Rectal smooth muscle tissue (tissue), 1 donor: ENCODE measurements around the gene BGLAP.
"Not testable (repeated sequence)": the region's sequence is repeated elsewhere in the genome, so short reads cannot be mapped to it uniquely, and the experiment has no call there.

Experiments used
- H3K27ac ChIP-seq: one replicate; pipeline ENCODE4 v1.7.0; 2013; ENCODE audit warnings: low read depth, low read length, inconsistent platforms
- H3K27me3 ChIP-seq: one replicate; pipeline ENCODE4 v1.7.0; 2013; ENCODE audit warnings: low read length; ENCODE audit not compliant: control insufficient read depth, insufficient read depth
- H3K36me3 ChIP-seq: one replicate; pipeline ENCODE4 v1.7.0; 2013; ENCODE audit warnings: low read length; ENCODE audit not compliant: control insufficient read depth, insufficient read depth
- H3K4me1 ChIP-seq: one replicate; pipeline ENCODE4 v1.7.0; 2013; ENCODE audit warnings: low read length; ENCODE audit not compliant: control insufficient read depth, insufficient read depth
- H3K4me3 ChIP-seq: one replicate; pipeline ENCODE4 v1.7.0; 2013; ENCODE audit warnings: low read length
- H3K9ac ChIP-seq: one replicate; pipeline ENCODE4 v1.7.0; 2013; ENCODE audit warnings: low read length

BGLAP gene

DNA sequence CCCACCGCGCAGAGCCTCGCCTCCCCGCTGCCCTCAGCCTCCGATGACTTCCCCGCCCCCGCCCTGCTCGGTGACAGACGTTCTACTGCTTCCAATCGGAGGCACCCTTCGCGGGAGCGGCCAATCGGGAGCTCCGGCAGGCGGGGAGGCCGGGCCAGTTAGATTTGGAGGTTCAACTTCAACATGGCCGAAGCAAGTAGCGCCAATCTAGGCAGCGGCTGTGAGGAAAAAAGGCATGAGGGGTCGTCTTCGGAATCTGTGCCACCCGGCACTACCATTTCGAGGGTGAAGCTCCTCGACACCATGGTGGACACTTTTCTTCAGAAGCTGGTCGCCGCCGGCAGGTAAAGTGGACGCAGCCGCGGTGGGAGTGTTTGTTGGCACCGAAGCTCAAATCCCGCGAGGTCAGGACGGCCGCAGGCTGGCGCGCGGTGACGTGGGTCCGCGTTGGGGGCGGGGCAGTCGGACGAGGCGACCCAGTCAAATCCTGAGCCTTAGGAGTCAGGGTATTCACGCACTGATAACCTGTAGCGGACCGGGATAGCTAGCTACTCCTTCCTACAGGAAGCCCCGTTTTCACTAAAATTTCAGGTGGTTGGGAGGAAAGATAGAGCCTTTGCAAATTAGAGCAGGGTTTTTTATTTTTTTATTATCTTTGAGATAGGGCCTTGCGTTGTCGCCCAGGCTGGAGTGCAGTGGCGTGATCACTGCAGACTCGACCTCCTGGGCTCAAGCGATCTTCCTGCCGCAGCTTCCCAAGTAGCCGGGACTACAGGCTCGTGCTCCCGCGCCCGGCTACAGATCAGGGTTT is 28.9 kb upstream of the BGLAP start, which contains the start of gene PMF1:
Gene PMF1, plus strand, starts transcription at position 175 of the 811 bp plus-strand sequence. Its CDS starts 9 bp downstream, at position 184.
- Histone ChIP-seq H3K27ac (peak within 1 kb of the TSS; percentile 98), H3K4me1 (peaks cover 11% of the 10 kb centered on the region), H3K36me3 (peaks cover 13% of the 10 kb centered on the region), H3K4me3 (peak within 1 kb of the TSS; percentile 95), H3K9ac (peak within 1 kb of the TSS; percentile 99), H3K27me3 (no peaks in the 10 kb centered on the region)

DNA sequence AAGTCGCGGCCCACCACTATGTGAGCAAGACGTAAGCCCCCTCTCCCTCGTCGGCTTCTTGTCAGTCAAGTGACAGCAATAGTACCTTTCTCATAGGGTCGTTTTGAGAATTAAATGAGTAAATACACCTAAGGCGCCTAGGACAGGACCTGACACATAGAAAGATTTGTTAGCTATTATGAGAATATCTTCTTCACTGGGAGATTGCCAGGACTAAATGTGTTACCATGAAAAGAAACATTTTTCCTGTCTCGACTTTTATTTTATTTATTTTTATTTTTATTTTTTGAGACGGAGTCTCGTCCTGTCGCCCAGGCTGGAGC is 28.4 kb upstream of the BGLAP start:
- Histone ChIP-seq H3K4me1 (peaks cover 11% of the 10 kb centered on the region), H3K36me3 (peaks cover 10% of the 10 kb centered on the region), H3K27me3 (no peaks in the 10 kb centered on the region), H3K27ac (peak overlapping the region; percentile 98), H3K4me3 (peak overlapping the region; percentile 95), H3K9ac (peak overlapping the region; percentile 99)

DNA sequence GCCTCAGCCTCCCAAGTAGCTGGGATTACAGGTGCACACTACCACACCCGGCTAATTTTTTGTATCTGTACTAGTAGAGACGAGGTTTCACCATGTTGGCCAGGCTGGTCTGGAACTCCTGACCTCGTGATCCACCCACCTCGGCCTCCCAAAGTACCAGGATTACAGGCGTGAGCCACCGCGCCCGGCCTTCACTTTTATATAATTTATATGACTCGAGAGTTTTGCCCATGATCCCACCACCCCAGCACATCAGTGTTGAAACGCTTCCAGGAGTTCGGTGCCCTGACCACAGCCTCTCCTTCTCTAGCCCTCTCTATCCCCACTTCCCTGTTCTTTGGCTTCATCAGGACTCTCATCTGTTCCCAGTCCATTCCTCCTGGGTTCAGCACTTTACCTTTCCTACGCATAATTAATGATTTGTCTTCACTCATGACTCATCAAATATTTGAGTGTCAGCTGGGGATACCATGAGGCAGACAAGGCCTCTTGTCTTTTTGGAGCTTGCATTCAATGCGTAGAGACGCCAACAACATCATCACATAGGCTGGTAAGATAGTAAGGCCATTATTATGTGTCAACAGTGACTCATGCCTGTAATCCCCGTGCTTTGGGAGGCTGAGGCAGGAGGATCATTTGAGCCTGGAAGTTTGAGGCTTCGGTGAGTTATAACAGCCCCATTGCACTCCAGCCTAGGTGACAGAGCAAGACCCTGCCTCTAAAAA is 27.8 kb upstream of the BGLAP start:
- Histone ChIP-seq H3K4me1 (peaks cover 11% of the 10 kb centered on the region), H3K9ac (no peak overlapping the region), H3K36me3 (peaks cover 5% of the 10 kb centered on the region), H3K27ac (peak overlapping the region; percentile 98), H3K27me3 (no peaks in the 10 kb centered on the region), H3K4me3 (peak overlapping the region; percentile 95)

DNA sequence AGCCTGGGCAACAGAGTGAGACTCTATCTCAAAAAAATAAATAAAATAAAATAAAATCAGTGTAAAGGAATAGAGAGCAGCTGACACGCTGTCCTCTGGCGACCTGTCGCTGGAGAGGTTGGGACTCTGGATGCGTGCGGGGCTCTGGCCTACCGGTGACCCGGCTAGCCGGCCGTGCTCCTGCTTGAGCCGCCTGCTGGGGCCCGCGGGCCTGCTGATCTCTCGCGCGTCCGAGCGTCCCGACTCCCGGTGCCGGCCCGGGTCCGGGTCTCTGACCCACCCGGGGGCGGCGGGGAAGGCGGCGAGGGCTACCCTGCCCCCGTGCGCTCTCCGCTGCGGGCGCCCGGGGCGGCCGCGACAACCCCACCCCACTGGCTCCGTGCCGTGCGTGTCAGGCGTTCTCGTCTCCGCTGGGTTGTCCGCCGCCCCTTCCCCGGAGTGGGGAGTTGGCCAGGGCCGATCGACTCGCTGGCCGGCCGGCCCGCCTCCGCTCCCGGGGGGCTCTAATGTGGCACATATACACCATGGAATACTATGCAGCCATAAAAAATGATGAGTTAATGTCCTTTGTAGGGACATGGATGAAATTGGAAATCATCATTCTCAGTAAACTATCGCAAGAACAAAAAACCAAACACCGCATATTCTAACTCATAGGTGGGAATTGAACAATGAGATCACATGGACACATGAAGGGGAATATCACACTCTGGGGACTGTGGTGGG is 25.5 kb upstream of the BGLAP start:
- H3K36me3 ChIP-seq, H3K27ac ChIP-seq, H3K27me3 ChIP-seq, H3K9ac ChIP-seq, H3K4me3 ChIP-seq: not testable (repeated sequence)
- peaks cover 11% of the 10 kb centered on the region for H3K4me1 ChIP-seq

DNA sequence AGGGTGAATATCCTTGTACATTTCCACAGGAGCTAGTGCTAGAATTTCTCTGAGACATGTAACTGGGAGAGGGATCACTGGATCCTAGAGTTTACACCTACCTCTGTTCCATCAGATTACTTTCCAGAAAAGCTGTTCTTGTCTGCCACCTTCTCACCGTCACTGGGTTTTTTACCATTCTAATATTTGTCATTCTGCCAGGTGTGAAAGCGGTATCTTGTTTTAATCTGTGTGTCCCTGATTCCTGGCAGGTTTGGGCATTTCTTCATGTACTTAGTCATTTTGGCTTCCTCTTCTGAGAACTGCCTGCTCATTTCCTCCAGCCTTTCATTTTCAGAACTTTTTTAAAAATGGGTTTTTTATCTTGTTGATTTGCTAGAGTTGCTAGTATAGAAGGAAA is 24.1 kb upstream of the BGLAP start:
- H3K27ac ChIP-seq: no peak overlapping the region
- peaks cover 6% of the 10 kb centered on the region for H3K4me1 ChIP-seq
- no peak overlapping the region for H3K9ac ChIP-seq
- H3K4me3 ChIP-seq: no peak overlapping the region
- H3K27me3 ChIP-seq: no peaks in the 10 kb centered on the region
- peaks cover 12% of the 10 kb centered on the region for H3K36me3 ChIP-seq

DNA sequence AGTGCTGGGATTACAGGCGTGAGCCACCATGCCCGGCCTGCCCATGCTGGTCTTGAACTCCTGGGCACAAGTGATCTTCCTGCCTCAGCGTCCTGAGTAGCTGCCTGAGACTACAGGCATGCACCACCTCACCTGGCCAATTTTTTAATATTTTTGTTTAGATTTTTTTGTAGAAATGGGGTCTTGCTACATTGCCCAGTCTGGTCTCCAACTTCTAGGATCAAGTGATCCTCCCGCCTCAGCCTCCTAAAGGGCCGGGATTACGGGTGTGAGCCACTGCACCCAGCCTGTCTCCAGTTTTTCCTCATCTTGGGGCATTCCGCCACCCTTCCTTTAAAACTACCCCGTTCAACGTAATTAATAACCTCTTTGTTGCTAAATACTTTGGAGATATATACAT is 21.8 kb upstream of the BGLAP start:
- Histone ChIP-seq H3K4me1 (no peaks in the 10 kb centered on the region), H3K9ac (no peak overlapping the region), H3K36me3 (peaks cover 20% of the 10 kb centered on the region)

DNA sequence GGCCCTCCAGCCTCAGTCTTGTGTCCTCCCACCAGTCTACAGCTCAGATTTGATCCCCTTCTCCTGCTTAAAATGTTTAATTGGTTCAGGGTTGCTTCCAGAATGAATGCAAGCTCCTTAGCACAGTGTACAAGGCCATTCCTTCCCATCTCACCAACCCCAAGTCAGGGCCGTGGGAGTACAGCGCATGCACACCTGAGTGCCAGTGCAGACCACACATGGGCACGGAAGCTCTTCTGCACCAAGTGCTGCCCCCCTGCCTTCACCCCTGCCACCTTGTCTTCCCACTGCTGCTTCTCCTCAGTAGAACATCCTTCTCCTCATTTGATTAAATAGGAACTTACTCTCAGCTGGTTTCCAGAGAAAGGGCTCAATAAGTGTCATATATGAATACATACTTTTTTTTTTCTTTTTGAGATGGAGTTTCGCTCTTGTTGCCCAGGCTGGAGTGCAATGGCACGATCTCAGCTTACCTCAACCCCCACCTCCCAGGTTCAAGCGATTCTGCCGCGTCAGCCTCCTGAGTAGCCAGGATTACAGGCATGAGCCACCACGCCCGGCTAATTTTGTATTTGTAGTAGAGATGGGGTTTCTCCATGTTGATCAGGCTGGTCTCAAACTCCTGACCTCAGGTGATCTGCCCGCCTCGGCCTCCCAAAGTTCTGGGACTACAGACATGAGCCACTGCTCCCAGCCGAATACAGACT is 19.8 kb upstream of the BGLAP start:
- Histone ChIP-seq H3K4me1 (no peaks in the 10 kb centered on the region), H3K27me3 (no peaks in the 10 kb centered on the region), H3K27ac (no peak overlapping the region), H3K36me3 (peaks cover 22% of the 10 kb centered on the region), H3K9ac (no peak overlapping the region), H3K4me3 (no peak overlapping the region)

More for the DNA sequence above, 21.8 kb upstream of the BGLAP start:
- Histone ChIP-seq H3K4me3 (no peak overlapping the region), H3K27me3 (no peaks in the 10 kb centered on the region), H3K27ac (no peak overlapping the region)

DNA sequence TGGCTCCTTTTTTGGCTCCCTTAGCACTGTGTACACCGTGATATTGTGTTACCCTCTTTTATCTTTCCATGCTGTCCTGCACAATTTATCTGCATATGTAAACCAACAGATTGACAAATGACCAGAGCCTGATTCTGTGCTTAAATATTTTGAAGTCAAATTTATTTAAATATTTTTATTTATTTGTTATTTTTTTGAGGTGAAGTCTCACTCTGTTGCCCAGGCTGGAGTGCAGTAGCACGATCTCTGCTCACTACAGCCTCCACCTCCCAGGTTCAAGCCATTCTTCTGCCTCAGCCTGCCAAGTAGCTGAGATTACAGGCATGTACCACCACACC is 16.3 kb upstream of the BGLAP start:
- Histone ChIP-seq H3K27ac (no peak overlapping the region), H3K9ac (no peak overlapping the region), H3K36me3 (peaks cover 22% of the 10 kb centered on the region), H3K27me3 (no peaks in the 10 kb centered on the region), H3K4me3 (no peak overlapping the region), H3K4me1 (peaks cover 7% of the 10 kb centered on the region)

DNA sequence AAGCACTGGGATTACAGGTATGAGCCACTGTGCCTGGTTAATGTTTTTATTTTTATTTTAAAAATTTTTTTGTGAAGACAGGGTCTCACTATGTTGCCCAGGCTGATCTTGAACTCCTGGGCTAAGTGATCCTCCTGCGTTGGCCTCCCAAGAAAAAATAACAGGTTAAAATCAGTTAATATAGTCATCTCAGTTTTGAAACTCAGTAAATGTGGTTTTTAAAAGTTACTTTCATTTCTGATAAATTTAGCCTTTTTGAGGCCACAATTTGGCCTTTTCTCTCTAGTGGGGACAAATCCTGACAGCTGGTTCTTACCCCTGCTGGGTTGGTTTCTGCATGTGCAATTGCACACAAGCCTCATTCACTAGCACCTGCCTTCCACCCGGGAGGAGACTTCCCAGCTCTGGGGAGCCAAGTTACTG is 15.9 kb upstream of the BGLAP start:
- Histone ChIP-seq H3K36me3 (peaks cover 19% of the 10 kb centered on the region), H3K27me3 (no peaks in the 10 kb centered on the region), H3K4me1 (peaks cover 7% of the 10 kb centered on the region), H3K4me3 (no peak overlapping the region), H3K27ac (no peak overlapping the region), H3K9ac (no peak overlapping the region)

DNA sequence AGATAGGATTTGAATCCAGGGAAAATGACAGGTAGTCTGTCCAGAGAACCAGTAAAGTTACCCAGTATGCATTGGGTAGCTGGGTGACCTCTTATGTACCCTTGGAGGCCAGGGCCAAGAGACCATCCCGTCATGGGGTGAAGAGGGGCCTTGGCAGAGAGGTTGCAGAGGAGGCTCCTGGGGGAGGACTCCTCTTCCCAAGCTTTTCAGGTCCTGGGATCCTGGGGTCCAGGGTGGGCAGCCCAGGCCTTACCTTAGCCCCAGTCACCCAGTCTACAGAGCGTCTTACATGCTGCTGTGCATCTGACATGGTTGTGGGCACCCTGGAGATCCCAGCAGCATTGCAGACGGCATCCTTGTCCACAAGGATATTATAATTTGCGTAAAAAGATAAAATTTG is 15.2 kb upstream of the BGLAP start:
- no peaks in the 10 kb centered on the region for H3K27me3 ChIP-seq
- H3K27ac ChIP-seq: no peak overlapping the region
- H3K4me1 ChIP-seq: peaks cover 7% of the 10 kb centered on the region
- H3K36me3 ChIP-seq: peaks cover 15% of the 10 kb centered on the region
- no peak overlapping the region for H3K9ac ChIP-seq
- H3K4me3 ChIP-seq: no peak overlapping the region

DNA sequence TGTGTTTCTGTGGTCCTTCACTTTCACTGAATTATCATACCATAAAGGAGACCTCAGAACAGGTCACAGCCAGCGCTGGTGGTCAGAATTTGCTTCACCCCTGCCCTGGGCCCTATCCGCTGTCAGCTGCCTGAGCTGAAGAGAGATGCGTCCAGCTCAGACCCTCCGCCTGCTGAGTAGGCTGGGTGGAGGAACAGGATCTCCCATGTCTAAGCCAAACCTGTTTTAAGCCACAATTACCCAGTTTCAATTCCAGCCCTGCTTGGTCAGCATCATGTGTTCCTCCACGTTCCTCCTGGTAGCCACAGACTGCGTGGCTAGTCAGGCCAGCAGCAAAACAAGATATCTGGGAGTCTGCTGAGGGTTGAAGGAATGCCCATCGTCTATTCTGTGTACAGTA is 13.5 kb upstream of the BGLAP start:
- Histone ChIP-seq H3K4me1 (peaks cover 7% of the 10 kb centered on the region), H3K27ac (no peak overlapping the region), H3K27me3 (no peaks in the 10 kb centered on the region), H3K4me3 (no peak overlapping the region), H3K36me3 (peaks cover 5% of the 10 kb centered on the region), H3K9ac (no peak overlapping the region)
